Tibial nerve (tissue), 4 donors: Measurements from ENCODE around the gene IRAK1.

ENCODE experiments used
- EP300 ChIP-seq, 2 donors: sonication (generic); formaldehyde crosslinking; IDR thresholded peaks; one replicate each; pipeline ENCODE4 v1.6.1; 2017; ENCODE audit warnings: antibody characterized with exemption in 2 of 2, mild to moderate bottlenecking in 1 of 2
- POLR2A ChIP-seq, 2 donors: fragments of 450-650 bp; IDR thresholded peaks; one replicate each; pipeline ENCODE4 v1.6.1; 2017; ENCODE audit warnings: antibody characterized with exemption in 2 of 2, mild to moderate bottlenecking in 2 of 2, moderate library complexity in 2 of 2
- TF ChIP-seq, protein P1 (sequence below), 5 experiments: fragments of 200-600 bp in 3 of 5; fragments of 450-650 bp in 2 of 5; sonication (generic) in 3 of 5; IDR thresholded peaks; one replicate each; pipeline ENCODE4 v1.5.1; 2016 to 2019; ENCODE audit warnings: antibody characterized with exemption in 5 of 5, mild to moderate bottlenecking in 3 of 5, moderate library complexity in 2 of 5

DNA sequence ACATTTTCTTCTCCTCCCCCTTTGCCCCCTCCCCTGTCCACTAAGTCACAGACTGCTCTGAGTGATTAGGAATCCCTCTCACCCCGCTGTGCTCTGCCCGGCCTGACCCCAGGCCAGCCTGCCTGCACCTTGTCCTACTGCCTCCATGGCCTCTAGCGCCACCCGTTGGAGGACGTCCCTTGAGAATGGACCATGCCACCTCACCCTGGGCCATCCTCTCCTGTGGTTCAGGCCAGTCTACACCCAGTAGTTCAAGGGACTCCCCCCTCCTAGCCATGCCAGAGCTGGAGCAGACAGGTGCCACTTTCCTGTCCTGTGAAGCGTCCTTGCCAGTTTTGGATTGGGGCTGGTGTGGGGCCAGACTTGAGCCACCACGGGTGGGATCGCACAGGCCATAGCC, 9.7 kb upstream of the IRAK1 start:
- TF ChIP-seq, protein P1, sequence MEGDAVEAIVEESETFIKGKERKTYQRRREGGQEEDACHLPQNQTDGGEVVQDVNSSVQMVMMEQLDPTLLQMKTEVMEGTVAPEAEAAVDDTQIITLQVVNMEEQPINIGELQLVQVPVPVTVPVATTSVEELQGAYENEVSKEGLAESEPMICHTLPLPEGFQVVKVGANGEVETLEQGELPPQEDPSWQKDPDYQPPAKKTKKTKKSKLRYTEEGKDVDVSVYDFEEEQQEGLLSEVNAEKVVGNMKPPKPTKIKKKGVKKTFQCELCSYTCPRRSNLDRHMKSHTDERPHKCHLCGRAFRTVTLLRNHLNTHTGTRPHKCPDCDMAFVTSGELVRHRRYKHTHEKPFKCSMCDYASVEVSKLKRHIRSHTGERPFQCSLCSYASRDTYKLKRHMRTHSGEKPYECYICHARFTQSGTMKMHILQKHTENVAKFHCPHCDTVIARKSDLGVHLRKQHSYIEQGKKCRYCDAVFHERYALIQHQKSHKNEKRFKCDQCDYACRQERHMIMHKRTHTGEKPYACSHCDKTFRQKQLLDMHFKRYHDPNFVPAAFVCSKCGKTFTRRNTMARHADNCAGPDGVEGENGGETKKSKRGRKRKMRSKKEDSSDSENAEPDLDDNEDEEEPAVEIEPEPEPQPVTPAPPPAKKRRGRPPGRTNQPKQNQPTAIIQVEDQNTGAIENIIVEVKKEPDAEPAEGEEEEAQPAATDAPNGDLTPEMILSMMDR (IDR thresholded peaks at IDR 0.05): no peak
- no peak for TF ChIP-seq POLR2A (IDR thresholded peaks at IDR 0.05)
- no peak for TF ChIP-seq EP300 (IDR thresholded peaks at IDR 0.05)
